Ramos (cell line): Measurements from ENCODE around the gene OR11A1.

ENCODE experiments used
- in situ Hi-C: fragments of 300-500 bp; cut with MboI; formaldehyde crosslinking; loops from one replicate; pipeline ENCODE4 v1.14.3; 2022; ENCODE audit warnings: low sequenced_read_pairs; ENCODE audit not compliant: unreplicated experiment

Gene OR11A1

GRCh38 chr6:29414588-29414987 is 42.3 kb downstream of the OR11A1 start, which contains the start of gene OR12D1:
Gene OR12D1, plus strand, starts transcription at chr6:29414928.
- in situ Hi-C loops, result no loop called here

DNA sequence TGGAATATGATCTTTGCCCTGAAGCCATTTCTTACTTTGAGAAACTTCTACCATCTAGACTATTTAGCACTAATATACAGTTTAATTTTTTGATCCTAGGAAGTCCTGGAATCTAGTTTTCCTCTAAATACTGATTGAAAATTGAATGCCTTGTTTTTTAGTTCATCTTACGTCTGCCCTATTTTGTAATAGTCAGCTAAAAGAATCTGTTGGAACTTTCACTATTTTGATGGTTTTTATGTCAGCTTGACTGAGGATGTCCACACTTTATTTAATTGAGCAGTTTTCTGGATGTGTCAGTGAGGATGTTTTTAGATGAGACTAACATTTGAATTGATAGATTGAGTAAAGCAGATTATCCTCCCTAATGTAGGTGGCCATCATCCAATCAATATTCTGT is 53.1 kb downstream of the OR11A1 start:
- in situ Hi-C loops, result no loop called here

GRCh38 chr6:29399525-29399924 is 57.3 kb downstream of the OR11A1 start:
- in situ Hi-C loops, result no loop called here

DNA sequence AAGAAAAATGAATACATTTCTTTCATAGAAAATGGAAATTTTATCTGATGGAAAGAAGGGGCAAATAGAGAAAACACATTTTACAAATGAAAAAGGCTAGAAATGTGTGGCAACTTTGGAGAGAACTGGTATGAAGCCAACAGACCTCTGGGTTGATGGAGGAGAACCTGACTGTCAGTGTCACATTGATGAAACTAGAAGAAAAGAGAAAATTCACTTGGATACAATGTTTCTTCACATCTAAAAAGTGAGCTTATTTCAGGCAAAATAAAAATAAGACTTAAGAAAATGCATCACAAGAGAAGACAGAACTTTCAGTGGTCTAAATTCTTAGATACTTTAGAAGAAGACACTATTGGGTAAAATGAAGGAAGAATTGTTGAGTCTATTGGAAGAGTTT is 61.5 kb downstream of the OR11A1 start, which contains the start of gene OR12D2:
TSS of gene OR12D2 (plus strand) at position 301 of the 400 bp plus-strand sequence. CDS start 1,069 bp downstream, outside the sequence.
- in situ Hi-C loops, result no loop called here

DNA sequence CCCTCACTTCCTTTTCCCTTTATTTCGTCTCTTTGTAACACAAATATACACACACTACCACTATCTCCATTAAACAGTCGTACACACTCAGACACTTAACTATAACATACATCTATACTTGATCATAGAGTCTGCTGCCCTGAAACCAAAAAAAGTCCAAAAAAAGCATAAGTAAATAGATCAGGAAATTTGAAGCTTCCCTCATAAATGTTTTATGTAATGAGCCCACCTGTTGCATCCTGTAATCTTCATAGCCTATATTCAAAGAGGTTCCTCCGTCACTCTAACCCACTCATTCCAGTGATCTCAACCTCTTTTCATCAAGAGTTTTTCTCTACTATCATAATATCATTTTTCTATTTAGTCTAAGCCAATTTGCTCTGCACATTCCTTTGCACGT is 68.3 kb downstream of the OR11A1 start:
- in situ Hi-C loops, result no loop called here

DNA sequence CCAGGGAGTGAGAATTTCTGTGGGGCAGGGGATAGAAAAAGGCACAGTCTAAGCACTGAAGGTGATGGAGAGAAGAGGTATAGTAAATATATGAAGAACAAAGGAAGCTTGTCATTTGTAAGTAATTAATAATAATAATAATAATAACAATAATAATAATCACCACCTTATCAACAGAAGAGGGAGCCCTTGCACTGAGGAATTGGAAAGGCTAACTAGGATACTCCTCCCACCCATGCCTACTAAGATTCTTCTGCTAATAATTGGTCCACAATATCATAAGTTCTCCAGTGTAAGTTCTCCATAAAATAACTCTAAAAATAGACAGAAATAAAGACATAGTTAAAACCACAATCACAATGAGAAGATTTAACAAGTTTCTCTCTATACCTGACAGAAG is 80.9 kb downstream of the OR11A1 start:
- in situ Hi-C loops, result no loop called here
